Uterine smooth muscle cell (primary cell): ENCODE data around the gene RRM2. TPM values are rescaled to one million over a fixed set of nuclear protein-coding genes. Genes with fewer than 3 reads are reported as not detected.

Experiments used
- total RNA-seq: library from RNA; depleted of rRNA; stranded (reverse); fragments of >200 nt; gene quantifications from 2 replicates; pipeline ENCODE4 v1.2.3, GENCODE V29; 2014

RRM2 gene
- total RNA-seq = 21.0 and 76.0 TPM in 2 replicates

DNA sequence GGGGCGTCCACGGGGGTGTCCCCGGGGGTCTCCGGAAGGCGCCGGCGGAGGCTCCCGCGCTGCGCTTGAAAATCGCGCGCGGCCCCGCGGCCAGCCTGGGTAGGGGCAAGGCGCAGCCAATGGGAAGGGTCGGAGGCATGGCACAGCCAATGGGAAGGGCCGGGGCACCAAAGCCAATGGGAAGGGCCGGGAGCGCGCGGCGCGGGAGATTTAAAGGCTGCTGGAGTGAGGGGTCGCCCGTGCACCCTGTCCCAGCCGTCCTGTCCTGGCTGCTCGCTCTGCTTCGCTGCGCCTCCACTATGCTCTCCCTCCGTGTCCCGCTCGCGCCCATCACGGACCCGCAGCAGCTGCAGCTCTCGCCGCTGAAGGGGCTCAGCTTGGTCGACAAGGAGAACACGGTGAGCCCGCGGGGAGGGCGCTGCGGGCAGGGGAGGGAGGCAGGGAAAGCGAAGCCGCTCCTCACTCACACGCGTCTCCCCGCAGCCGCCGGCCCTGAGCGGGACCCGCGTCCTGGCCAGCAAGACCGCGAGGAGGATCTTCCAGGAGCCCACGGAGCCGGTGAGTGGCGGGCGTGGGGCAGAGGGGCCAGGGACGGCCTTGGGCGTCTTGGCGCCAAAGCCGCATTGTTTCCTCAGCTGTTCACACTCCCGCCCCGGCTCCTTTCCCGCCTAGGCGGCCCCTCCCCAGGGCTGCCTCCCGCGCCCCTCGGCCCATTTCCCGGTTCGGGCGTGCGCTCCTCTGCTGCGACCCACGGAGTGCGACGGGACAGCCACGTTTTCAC lies at the start of gene RRM2:
RRM2 (plus strand) TSS at position 240 of the 781 bp plus-strand sequence; CDS start at position 300, 60 bp downstream.

DNA sequence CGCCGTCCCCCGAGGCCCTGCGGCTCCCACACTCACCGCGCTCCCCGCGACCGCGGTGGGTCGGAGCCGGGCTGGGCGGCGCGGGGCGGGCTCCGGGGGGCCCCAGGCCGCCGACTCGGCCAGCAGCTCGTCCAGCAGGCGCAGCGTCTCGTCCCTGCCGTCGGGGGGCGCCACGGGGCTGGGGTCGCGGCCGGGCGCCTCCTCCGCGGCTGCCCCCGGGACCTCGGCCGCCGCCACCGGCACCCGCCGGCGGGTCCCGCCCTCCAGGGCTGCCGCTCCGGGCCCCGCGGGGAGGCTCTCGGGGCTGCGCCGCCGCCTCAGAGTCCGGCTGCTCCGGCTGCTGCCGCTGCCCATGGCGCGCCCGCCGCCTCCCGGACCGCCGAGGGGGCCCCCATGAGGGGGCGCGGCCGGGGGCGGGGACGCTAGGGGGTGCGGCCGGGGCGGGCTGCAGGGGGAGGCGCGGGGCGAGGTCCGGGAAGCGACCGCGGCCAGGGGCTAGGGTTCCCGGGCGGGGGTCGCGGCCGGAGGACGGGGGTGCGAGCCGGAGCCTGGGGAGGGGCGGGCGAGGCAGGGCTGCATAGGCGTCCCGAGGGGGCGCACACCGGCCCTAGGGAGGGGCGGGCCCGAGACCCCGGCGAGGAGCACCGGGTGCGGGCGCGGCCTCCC lies 42.5 kb upstream of the RRM2 start, which contains the start of gene CYS1:
CYS1 (minus strand) TSS at position 542 of the 666 bp plus-strand sequence; CDS start at position 354, 188 bp downstream.

Other genes with a start within 250 kb of the RRM2 start
- under 0.01 and 0.37 TPM in 2 replicates for gene GRHL1, start 171.0 kb upstream of the RRM2 start, total RNA-seq
- gene KLF11, start 79.2 kb upstream of the RRM2 start, total RNA-seq = 4.1 and 6.7 TPM in 2 replicates
- 0.33 and 1.5 TPM in 2 replicates for gene CYS1, start 42.3 kb upstream of the RRM2 start, total RNA-seq
- gene HPCAL1, start 180.2 kb downstream of the RRM2 start, total RNA-seq = 32.2 and 42.5 TPM in 2 replicates